ENCODE measurements around the gene TSTD1.

Gene TSTD1, protein sequence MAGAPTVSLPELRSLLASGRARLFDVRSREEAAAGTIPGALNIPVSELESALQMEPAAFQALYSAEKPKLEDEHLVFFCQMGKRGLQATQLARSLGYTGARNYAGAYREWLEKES
- 20.4 to 28.7 (median 25.5) reads per million in 4 experiments for total RNA-seq

DNA sequence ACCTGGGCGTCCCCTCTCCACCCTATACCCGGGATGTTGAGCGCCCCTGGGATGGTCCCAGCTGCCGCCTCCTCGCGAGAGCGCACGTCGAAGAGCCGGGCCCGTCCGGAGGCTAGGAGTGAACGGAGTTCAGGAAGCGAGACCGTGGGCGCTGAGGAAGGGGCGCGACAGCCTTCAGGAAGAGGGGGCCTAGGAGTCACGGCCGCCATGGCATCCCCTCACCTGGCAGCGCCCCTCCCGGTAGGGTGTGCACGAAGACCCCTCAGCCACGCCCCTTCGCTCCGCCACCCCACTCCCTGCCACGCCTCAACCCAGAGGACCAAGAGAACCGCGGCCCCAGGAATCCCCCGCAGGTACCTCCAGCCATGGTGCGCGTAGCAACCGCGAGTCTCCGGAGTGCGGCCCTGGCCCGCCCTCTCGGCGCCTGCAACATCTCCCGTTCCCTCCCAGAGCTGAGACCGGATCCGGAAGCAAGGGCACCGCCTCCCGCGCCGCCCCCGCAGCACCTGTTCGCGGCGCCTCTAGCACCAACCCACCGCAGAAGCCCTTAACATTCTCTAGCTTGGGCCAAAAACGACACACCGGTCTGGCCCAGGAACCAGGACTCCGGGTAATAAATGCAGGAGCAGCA is at the start of gene TSTD1:
Gene TSTD1 (minus strand): TSS at position 442 of the 631 bp plus-strand sequence. CDS start 75 bp downstream, at position 367.
- peak; percentile 76 for DNase-seq

DNA sequence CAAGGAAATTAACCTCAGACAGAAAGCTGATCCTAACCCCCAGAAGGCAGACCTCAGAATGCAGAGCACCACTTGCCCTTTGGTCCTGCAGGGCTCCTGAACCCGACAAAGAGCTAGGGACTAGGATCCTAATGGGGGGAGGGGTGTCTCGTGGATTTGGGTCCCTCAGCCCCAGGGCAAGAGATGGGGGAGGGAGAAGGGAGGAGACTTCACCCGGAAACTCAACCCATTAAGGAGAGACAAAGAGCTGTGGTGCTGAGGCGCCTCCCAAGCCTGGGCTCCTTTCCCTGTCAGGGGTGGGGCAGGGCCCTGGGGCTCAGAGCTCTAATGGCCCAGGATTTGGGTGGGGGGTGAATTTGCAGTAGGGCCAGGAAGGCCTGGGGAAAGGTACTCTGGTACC is 47.7 kb upstream of the TSTD1 start:
- no peak for DNase-seq

DNA sequence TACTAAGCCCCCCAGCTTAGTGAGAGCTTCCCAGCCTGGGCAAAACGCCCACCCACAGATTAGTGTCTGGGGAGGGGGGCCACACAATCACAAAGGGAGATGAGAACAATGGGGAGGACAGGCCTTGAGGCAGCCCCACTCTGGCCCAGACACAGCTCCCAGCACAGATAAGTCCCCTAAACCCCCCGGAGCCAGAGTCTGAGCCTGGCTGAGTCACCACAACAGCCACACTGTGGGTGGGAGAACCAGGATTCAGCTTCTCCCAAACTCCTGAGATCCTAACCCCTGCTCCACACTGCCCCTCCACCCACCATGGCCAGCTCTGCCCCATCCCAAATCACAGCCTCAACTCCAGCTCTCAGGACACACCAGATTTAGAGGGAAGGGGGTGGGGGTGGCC is 46.4 kb upstream of the TSTD1 start:
- DNase-seq = no peak

DNA sequence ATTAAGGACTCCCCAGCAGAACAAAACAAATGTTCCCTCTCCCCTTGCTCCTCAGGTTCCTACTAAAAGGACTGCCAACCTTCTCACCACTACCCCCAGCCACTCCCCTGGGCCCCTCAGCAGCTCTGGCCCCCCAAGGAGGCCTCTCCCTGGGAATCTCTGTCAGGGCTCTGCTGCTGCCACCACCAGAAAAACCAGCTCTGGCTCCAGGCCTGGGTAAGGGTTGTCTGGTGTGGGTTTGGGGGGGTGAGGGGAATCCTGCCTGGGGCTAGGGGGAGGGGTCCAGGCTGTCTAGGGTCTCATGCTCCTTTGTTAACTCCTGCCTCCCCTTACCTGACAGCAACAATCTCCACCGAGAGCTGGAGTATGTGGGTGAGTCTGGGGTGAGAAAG is 45.8 kb upstream of the TSTD1 start:
- no peak for DNase-seq

DNA sequence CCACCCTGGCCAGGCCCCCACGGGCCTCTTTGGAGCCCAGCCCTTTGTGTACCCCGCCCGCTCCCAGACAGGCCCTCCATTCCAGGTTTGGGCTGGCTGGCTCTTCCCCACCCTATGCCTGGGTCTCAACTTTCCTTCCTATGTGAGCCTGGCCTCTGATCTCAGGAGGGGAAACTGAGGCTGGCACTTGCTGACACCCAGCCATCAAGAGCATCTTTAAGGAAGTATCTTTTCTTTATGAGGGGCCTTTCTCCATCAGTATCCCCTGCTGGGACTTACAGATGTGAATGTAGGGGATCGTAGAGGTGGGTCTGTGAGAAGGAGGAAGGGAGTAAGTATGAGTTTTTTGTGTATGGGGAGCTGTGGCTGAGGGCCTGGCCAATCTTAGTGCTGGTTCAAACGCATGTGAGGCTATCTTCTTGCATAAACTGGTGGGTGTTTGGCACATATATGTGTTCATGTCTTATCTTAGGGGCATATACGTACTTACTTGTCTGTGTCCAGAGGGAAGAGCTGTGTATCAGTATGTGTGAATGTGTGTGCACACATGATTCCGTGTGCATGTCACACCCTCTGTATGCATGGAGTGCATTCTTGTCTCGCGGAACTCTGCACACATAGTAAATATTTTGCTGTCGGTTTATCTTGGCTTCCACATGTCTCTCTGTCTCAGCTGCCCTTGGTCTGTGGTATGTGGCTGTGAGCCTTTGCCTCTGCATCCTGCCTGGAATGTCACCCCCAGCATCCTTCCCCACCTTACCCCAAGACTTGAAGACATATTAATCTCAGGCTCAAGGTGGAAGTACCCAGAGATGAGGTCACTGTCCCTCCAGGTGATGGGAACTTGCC is 45.2 kb upstream of the TSTD1 start:
- no peak for DNase-seq

DNA sequence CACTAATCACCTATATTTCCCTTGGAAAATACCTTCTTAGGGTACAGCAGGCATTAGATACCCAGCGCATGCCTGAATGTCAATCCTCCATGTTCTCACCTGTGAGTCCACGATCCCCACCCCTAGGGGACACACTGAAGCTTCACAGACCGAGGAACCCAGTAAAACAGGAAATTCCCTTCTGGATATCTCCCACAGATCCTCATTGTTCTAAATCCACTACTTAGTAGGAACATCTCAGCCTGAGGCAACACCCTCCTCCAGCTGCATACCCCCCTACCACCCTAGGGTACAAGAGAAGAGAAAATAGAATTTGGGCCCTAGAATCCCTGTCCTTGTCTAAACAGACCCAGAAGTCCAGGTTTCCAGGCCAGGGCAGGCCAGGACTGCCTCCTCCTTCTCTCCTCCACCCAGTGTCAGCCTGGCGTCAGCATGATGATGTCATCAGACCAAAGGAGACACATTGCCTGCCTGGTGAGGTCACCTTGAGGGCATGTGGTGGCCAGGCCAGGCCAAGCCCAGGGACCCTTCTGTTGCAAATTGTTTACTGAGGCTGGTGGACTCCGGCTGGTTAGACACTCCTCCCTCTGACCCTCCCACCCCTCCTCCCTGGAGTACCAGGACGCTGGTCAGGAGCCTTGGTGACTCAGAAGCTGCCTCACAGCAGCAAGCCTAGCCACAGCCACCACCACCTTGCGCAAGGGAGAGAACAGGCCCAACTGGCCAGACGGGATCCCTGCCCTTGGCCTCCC is 44.4 kb upstream of the TSTD1 start:
- DNase-seq = no peak

DNA sequence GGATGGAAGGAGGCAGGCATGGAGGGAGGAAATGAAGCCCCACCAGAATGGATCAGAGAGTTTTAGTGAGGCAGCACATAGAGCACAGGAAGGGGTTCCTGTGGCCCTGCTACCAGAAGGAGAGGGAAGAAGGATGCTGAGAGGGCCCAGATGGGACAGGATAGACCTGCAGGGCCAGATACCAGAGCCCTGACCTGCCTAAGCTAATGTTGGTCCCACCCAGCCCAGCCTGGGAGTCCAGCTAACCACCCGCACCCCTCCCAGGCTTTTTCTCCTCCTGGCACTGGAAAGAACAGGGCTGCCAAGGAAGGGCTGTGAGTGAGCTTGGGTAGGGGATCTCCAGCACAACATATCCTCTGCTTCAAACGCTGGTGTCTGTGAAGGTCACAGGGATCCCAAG is 43.7 kb upstream of the TSTD1 start:
- no peak for DNase-seq

DNA sequence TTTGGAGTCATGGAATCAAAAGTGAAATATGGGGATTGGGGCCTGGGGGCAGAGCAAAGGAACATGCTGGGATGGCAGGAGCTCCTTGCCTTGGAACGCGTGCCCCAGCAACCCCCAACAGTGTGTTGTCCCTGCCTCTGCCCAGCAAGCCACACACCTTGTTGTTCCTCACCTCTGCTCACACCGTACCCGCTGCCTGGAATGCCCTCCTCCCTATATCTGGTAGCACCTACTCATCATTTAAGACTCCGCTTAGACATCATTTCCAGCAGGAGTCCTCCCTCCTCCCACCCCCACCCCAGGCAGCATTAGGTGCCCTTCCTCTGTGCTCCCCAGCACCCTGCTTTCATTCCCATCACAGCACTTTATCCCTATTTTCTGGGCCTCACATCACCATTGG is 42.8 kb upstream of the TSTD1 start:
- DNase-seq = no peak

DNA sequence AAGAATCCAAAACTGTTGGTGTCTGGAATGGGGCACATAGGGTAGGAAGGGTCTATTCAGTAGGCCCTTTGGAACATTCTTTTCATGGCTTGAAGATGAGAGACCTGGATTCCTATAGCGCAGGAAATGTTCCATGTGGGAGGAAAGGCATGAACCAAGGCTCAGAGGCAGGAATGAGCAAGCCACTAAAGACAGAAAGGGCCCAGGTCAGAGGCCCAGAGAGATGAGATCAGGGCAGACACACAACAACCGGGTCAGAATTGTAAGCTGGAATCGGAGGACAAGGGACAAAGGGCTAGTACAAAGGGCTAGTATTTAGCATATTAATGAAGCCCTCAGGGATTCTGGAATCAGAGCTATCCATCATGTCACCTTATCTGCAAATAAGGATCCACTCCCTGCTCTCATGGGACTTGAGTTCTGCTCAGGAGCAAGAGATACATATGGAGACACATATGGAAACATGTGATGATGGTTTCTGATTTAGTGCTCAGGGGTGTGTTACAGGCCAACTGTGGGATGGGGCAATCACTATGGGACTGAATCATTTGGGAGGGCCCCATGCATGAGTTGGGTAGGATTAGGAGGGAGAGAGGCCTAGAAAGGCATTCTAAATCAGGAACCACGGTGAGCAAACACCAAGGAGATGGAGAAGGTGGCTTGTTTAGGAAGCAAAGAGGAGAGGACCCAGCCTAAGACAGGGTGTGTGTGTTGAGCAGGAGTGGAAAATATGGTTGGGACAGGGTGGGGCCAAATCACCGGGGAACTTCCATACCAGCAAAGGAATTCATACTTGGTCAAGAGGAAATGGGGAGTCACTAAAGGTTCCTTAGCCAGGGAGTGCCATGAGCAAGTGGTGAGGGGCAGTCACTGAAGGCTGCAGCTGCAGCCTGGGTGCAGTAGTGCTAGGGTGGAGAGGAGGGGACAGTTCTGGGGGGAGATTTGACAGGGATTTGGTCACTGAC is 42.0 kb upstream of the TSTD1 start:
- no peak for DNase-seq

DNA sequence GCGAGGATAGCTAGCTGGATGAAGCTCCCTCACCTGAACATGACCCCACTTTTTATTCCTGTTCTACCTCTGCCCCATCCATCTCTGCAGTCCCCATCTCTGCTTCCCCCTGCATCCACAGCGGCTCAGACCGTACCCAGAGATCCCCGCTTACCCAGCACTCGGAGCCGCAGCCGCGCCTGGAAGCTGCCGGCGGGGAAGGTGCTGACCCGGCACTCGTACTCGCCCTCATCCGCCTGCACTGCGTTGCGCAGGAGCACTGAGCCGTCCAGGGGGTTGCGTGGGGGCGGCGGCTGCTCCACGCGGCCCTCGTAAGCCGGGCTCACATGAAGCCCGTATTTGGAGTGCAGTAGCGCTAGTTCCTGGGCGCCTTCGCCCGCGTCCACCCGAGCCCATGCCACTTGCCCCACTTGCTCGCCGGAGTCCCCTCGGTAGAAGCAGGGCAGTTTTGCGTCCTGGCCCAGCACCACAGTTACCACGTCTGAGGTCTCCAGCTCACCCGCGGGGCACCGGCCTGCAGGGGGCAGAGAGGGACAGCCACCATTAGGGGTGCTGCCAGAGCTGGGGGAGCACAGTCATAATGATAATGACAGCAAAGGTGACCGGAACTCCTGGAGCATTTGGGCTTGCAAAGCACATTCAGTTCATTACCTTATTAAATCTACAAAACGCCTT is 40.8 kb upstream of the TSTD1 start:
- DNase-seq = no peak

DNA sequence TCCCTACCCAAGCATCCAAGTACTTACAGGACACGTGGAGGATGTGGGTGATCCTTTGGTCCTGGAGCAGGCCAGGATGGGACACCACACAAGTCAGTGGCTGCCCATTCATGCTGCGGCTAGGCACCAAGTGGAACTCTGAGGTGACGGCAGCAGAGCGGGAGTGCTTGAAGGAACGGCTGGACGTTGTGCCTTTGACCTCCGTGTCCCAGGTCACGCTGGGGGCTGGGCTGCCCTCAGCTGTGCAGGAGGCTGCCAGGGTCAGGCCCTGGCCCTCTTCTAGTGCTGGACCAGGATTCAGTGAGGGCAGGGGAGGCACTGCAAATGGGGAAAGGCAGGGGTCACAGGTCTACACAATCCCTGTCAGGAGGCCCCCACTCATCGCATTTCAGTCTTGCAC is 38.7 kb upstream of the TSTD1 start:
- no peak for DNase-seq

DNA sequence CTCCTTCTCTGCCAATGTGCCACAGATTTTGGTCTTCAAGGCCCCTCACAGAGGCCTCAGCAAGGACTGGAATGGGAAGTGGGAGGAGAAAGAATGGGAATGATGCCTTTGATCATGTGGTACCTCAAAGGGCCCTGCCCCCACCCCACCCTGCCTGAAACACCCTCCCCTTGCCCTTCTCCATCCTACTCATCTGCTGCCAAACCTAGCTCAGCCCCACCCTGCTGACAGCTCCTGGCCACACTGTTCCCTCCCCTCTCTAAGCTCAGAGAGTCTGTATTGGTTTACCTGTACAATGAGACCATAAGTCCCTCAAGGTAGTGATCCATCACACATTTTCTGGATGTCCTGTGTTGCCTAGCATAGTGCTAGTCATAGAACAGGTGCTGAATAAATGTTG is 37.6 kb upstream of the TSTD1 start:
- DNase-seq = no peak

DNA sequence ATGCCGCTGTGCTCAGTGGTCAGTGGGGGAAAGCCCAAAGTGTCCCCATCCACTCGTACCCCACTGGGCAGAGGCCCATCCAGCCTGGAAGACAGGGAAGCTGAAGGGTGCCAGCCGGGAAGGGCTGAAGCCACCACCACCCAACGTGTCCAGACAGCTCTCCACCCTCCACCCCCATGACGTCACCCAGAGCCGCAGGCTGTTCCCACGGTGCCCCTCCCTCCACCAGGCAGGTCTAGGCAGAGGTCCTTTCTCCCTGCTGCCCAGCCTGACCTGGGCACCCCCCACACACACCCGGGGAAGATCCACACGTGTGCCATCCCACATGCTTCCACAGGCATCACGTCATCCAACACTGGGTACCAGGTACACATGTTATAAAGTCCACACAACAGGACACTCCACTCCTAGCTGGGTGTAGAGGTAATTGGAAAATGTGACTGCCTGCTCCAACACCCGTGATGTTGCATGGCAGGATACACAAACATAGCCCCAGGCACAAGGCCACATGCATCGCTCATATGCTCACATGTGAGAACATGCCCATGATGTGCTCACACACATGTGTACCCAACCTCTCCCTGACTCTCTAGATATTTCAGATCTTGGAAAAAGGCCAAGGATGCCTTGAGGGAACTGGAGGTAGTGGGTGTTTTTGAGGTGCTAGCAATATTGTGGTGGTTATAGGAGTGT is 36.1 kb upstream of the TSTD1 start:
- DNase-seq = no peak

DNA sequence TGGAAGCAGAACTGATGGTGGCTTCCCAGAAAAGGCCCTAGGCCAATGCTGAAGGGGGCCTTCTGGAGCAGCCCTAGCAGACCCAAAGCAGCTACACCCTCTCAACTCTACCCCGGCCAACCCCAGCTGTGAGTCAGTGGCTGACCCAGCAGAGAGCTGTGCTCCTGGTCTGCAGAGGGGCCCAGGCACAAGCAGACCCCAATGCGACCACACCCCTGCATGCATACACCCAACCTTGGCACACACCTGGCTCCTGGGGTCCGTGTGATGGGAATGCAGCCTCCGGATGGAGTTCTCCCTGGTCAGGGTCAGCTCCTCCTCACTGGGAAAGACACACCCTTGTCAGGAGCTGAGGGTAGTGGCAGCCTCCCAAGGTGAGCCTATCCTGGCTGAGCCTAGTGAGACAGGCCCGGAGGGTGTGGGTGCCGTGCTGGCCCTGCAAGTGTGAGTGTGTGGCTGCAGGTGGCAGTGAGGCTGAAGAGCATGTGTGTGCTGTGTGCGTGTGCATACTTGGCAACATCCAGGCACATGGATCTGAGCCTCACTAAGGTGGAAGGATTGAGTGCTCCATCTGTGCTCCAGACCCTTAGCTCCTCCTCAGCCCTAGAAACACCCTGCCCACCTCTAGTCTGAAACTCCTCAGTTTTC is 34.8 kb upstream of the TSTD1 start:
- DNase-seq = no peak

DNA sequence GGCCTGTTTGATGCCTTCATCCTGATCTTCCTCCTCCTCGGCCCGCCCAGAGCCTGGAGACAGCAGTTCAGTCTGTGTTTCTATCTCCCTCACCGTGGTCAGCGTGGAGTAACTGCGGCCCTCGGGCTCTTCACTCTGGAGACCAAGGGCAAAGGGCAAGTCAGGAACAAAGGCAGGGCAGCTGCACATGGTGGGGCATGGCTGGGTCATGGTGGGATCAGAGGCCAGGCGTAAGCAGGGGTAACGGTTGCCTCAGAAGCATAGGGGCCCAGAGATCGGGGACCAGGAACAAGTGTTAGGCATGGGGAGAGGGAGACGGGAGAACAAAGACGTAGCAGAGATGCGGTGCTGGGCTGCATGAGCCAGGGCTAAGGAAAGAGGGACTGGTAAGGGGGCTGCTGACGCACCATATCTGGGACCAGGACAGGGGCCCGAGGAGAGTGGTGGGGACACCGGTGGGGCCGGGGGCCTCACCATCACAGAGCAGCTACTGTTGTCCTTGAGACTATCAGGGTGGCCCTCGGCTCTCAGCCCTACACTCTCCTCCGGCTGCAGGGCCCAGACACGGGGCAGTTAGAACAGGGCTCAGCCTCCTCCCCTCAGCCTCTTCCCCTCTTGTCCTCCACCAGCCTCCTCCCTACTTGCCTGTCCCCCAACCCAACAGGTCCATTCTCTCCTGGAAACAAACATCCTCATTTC is 34.1 kb upstream of the TSTD1 start:
- DNase-seq = no peak

DNA sequence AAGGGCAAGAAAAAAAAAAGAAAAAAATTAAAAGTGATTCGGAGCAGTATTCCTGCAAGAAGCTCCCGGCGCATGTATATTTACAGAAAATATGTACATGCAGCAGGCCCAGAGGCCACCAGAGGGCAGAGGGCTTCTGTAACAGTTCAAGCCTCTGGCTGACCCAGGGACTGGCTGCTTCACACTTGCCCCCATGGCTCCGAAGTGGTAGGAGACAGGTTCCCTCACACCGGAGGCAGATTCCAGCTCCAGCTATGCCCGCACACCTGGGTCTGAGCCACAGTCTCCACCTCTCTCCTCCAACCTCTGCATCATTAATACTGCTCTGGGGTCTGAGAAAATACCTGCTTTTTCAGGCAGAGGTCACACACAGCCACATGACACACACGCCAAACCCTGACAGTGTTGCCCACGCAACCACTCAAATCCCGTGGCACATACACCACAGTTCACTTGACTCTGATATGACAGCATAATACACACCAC is 33.2 kb upstream of the TSTD1 start:
- DNase-seq = peak; percentile 25

DNA sequence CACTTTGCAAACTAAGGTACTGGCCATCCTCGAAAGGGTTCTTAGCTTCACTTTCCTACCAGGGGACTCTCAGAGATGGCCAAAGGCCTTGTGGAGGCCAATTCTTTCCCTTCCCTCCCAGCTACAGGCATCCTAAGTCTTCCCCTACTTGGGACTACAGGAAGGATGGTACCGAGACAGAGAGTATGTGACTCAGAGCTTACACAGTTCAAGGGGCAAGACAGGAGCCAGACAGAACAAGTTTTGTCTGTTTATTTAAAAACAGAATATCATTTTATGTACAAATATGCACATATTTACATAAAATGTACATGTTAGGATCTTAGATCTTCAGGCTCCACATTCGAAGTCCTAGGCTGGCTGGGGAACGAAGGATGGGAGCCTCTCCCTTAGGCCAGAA is 32.0 kb upstream of the TSTD1 start:
- no peak for DNase-seq

DNA sequence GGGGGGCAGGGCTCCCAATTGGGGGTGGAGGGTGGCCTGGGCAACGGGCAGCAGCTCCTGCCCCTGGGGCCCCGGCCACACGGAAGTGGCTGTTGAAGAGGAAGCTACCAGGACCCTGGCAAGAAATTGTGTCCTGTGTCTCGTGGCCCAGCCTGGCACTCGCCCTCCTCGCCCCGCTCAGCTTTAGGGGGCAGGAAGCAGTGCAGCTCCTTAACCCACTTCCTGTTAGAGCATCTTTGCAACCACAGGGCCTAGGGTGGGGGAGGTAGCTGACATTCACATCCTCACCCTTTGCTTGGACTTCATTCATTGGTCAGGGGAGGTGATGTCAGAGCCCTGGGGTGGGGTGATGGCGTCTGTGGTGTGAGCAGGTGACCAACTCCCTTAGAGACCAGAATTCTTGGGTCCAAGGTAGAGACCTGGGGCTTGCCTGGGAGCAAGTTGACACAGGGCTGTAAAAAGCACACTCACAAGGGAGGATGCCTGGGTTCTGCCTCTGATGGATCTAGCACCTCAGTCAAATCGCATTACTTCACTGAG is 31.0 kb upstream of the TSTD1 start, which contains the start of gene ARHGAP30:
Gene ARHGAP30 (minus strand): TSS at position 161 of the 540 bp plus-strand sequence. CDS start 267 bp downstream, outside the sequence.
- peak; percentile 56 for DNase-seq

DNA sequence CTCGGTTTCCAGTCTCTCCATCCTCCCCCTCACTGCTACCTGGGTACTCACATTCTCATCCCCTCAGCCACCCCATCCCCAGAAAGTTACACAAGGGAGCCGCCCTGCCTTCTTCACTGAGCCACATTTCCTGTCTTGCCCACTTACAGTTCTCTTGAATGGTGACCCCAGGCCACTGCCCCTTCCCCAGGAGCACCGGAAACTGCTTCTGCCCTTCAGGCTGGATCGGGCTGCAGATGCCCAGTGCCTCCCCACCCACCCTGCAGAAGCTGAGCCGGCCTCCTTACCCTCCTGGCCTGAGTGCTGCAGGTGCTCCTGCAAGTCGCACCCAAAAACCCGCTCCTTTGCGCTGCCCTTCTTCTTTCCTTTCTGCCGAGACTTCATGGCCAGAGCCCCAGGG is 30.5 kb upstream of the TSTD1 start:
- DNase-seq = no peak

Measured in effector CD8-positive, alpha-beta T cell (primary cell).